ENCODE data around the gene GRAMD1C.

Gene GRAMD1C

DNA sequence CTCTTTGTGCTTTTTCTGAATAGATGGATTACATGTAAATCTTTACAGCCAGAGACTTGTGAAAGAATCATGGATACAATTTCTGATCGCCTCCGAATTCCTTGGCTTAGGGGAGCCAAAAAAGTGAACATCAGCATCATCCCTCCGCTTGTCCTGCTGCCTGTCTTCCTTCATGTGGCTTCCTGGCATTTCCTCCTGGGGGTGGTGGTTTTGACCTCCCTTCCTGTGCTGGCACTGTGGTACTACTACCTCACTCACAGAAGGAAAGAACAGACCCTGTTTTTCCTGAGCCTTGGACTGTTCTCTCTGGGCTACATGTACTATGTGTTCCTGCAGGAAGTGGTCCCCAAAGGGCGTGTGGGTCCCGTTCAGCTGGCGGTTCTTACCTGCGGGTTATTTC is 115.1 kb downstream of the GRAMD1C start:
- WGBS = 83% methylated on average over 7 of the region's 7 CpGs

DNA sequence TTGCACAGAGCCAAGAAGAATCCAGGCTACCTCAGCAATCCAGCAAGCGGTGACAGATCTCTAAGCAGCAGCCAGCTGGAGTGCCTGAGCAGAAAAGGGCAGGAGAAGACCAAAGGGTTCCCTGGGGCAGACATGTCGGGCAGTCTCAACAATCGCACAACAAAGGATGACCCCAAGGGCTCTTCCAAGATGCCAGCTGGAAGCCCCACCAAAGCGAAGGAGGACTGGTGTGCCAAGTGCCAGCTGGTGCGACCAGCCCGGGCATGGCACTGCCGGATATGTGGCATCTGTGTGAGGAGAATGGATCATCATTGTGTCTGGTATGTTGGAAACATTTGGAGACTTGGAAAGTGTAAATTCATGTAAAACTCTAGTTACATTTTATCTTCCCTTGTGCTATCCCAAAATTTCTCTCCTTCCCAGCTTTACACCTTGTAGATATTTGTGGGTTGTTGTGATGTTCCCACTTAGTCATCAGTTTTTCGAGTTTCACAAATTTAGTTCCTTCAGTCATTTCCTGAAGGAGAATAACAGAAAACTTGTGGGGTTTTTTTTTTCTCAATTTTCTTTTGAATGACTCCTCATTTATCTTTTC is 115.6 kb downstream of the GRAMD1C start:
- no peaks in the 10 kb centered on the region for H3K36me3 ChIP-seq (ENCODE audit: control insufficient read depth in 1 of 2, insufficient read depth in 2 of 2, low read depth in 1 of 2, low read length in 2 of 2)
- H3K9ac ChIP-seq (ENCODE audit: low read length) = no peak overlapping the region
- no peak overlapping the region for H3K4me3 ChIP-seq (ENCODE audit: insufficient read depth in 1 of 2, low read depth in 1 of 2, low read length in 2 of 2)
- no peak overlapping the region for H3K27ac ChIP-seq (ENCODE audit: low read length, poor library complexity, severe bottlenecking)
- no peak overlapping the region for H4K8ac ChIP-seq (ENCODE audit: low read length)
- H3K14ac ChIP-seq (ENCODE audit: low read length in 2 of 2) = no peak overlapping the region
- no peak overlapping the region for H3K4ac ChIP-seq (ENCODE audit: low read depth in 1 of 2, low read length in 2 of 2)
- H3K18ac ChIP-seq (ENCODE audit: low read depth in 1 of 2, low read length in 2 of 2) = no peak overlapping the region
- H3K9me3 ChIP-seq (ENCODE audit: control insufficient read depth, low read length) = no peaks in the 10 kb centered on the region
- H2BK15ac ChIP-seq (ENCODE audit: low read depth, poor library complexity, severe bottlenecking) = no peak overlapping the region
- H2AK5ac ChIP-seq (ENCODE audit: low read length, severe bottlenecking) = no peak overlapping the region
- H3K23ac ChIP-seq (ENCODE audit: low read length in 2 of 2) = no peak overlapping the region
- H3K4me1 ChIP-seq (ENCODE audit: control insufficient read depth, insufficient read depth, low read depth, low read length) = no peaks in the 10 kb centered on the region
- H3K27me3 ChIP-seq (ENCODE audit: control insufficient read depth in 1 of 2, insufficient read depth in 1 of 2, low read length in 2 of 2) = peaks cover 8 to 20% of the 10 kb centered on the region in 2 experiments
- WGBS = 84% methylated on average over 5 of the region's 8 CpGs
- no peak overlapping the region for H2AFZ ChIP-seq (ENCODE audit: low read depth, low read length)
- no peak overlapping the region for H2BK120ac ChIP-seq (ENCODE audit: low read depth, low read length)
- no peaks in the 10 kb centered on the region for H3K79me1 ChIP-seq (replicated peaks; ENCODE audit: low read length, poor library complexity, severe bottlenecking)
- no peak for DNase-seq
- H4K91ac ChIP-seq (ENCODE audit: low read length) = no peak overlapping the region
- H3K4me2 ChIP-seq (ENCODE audit: low read length, poor library complexity, severe bottlenecking) = no peak overlapping the region
- H2BK12ac ChIP-seq (ENCODE audit: low read length in 2 of 2) = no peak overlapping the region
- no peak overlapping the region for H2BK5ac ChIP-seq (ENCODE audit: low read depth, low read length, poor library complexity, severe bottlenecking)

More for the DNA sequence above, 115.1 kb downstream of the GRAMD1C start:
- Histone ChIP-seq H2BK120ac (ENCODE audit: low read depth, low read length) (no peak overlapping the region), H3K4me2 (ENCODE audit: low read length, poor library complexity, severe bottlenecking) (no peak overlapping the region), H2BK12ac (ENCODE audit: low read length in 2 of 2) (no peak overlapping the region), H2BK5ac (ENCODE audit: low read depth, low read length, poor library complexity, severe bottlenecking) (no peak overlapping the region), H3K9ac (ENCODE audit: low read length) (no peak overlapping the region), H3K36me3 (ENCODE audit: control insufficient read depth in 1 of 2, insufficient read depth in 2 of 2, low read depth in 1 of 2, low read length in 2 of 2) (no peaks in the 10 kb centered on the region), H3K14ac (ENCODE audit: low read length in 2 of 2) (no peak overlapping the region), H3K4me3 (ENCODE audit: insufficient read depth in 1 of 2, low read depth in 1 of 2, low read length in 2 of 2) (no peak overlapping the region), H3K27me3 (ENCODE audit: control insufficient read depth in 1 of 2, insufficient read depth in 1 of 2, low read length in 2 of 2) (peaks cover 10 to 23% of the 10 kb centered on the region in 2 experiments), H3K79me1 (replicated peaks; ENCODE audit: low read length, poor library complexity, severe bottlenecking) (no peaks in the 10 kb centered on the region), H2AK5ac (ENCODE audit: low read length, severe bottlenecking) (no peak overlapping the region), H2BK15ac (ENCODE audit: low read depth, poor library complexity, severe bottlenecking) (no peak overlapping the region), H3K23ac (ENCODE audit: low read length in 2 of 2) (no peak overlapping the region), H3K4ac (ENCODE audit: low read depth in 1 of 2, low read length in 2 of 2) (no peak overlapping the region), H4K91ac (ENCODE audit: low read length) (no peak overlapping the region), H4K8ac (ENCODE audit: low read length) (no peak overlapping the region), H3K9me3 (ENCODE audit: control insufficient read depth, low read length) (no peaks in the 10 kb centered on the region), H3K18ac (ENCODE audit: low read depth in 1 of 2, low read length in 2 of 2) (no peak overlapping the region), H3K27ac (ENCODE audit: low read length, poor library complexity, severe bottlenecking) (no peak overlapping the region), H2AFZ (ENCODE audit: low read depth, low read length) (no peak overlapping the region), H3K4me1 (ENCODE audit: control insufficient read depth, insufficient read depth, low read depth, low read length) (no peaks in the 10 kb centered on the region)
- DNase-seq = no peak

DNA sequence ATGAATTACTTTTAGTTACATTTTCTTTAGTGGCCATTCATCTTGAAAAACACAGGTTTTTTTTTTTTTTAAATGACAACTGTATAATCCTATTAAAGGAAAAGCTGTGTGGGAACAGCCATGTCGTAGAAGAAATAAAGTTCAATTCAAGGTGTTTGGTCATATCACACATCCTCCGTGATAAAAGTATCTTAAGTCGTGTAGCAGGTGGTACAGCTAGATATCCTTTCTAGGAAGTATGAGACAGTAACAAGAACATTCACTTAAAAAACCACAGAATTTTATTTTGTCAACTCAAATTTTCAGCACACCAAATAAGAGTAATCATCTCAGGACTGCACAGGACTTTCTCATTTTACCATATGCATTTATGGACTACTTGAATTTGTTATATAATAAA is 125.3 kb downstream of the GRAMD1C start:
- H3K4me2 ChIP-seq (ENCODE audit: low read length, poor library complexity, severe bottlenecking) = no peak overlapping the region
- 93% methylated on average over 3 of the region's 3 CpGs for WGBS

DNA sequence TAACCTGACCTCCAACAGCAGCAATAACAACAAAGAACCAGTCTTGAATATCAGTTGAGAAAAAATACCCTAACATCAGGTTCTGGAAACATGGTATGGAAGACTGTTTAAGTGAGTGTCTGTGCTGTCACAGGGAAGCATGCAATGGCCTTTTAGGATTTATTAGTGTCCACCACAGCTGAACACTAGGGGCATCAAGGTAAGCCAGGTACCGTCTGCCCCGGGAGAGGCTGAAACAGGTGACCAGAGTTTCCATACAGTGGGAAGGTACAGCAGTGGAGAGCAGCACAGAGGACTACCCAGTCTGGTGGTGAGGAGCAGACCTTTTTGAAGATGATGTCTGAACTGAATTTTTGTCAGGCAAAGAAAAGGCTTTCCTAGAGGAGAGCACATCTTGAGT is 127.6 kb downstream of the GRAMD1C start:
- Histone ChIP-seq H3K79me1 (replicated peaks; ENCODE audit: low read length, poor library complexity, severe bottlenecking) (no peaks in the 10 kb centered on the region), H3K27me3 (ENCODE audit: control insufficient read depth in 1 of 2, insufficient read depth in 1 of 2, low read length in 2 of 2) (no peaks in the 10 kb centered on the region), H2BK120ac (ENCODE audit: low read depth, low read length) (no peak overlapping the region), H2BK5ac (ENCODE audit: low read depth, low read length, poor library complexity, severe bottlenecking) (no peak overlapping the region), H3K9me3 (ENCODE audit: control insufficient read depth, low read length) (peaks cover 3% of the 10 kb centered on the region), H3K23ac (ENCODE audit: low read length in 2 of 2) (no peak overlapping the region), H3K4ac (ENCODE audit: low read depth in 1 of 2, low read length in 2 of 2) (no peak overlapping the region), H3K14ac (ENCODE audit: low read length in 2 of 2) (no peak overlapping the region), H3K27ac (ENCODE audit: low read length, poor library complexity, severe bottlenecking) (no peak overlapping the region), H2AK5ac (ENCODE audit: low read length, severe bottlenecking) (no peak overlapping the region), H2BK12ac (ENCODE audit: low read length in 2 of 2) (no peak overlapping the region), H4K8ac (ENCODE audit: low read length) (no peak overlapping the region), H3K4me3 (ENCODE audit: insufficient read depth in 1 of 2, low read depth in 1 of 2, low read length in 2 of 2) (no peak overlapping the region), H3K36me3 (ENCODE audit: control insufficient read depth in 1 of 2, insufficient read depth in 2 of 2, low read depth in 1 of 2, low read length in 2 of 2) (peaks cover 0 to 2% of the 10 kb centered on the region in 2 experiments), H2BK15ac (ENCODE audit: low read depth, poor library complexity, severe bottlenecking) (no peak overlapping the region), H2AFZ (ENCODE audit: low read depth, low read length) (no peak overlapping the region), H3K4me1 (ENCODE audit: control insufficient read depth, insufficient read depth, low read depth, low read length) (no peaks in the 10 kb centered on the region), H4K91ac (ENCODE audit: low read length) (no peak overlapping the region), H3K18ac (ENCODE audit: low read depth in 1 of 2, low read length in 2 of 2) (no peak overlapping the region), H3K4me2 (ENCODE audit: low read length, poor library complexity, severe bottlenecking) (no peak overlapping the region), H3K9ac (ENCODE audit: low read length) (no peak overlapping the region)
- DNase-seq = no peak
- 79% methylated on average over 2 of the region's 2 CpGs for WGBS

More for the DNA sequence above, 125.3 kb downstream of the GRAMD1C start:
- Histone ChIP-seq H3K18ac (ENCODE audit: low read depth in 1 of 2, low read length in 2 of 2) (no peak overlapping the region), H3K27me3 (ENCODE audit: control insufficient read depth in 1 of 2, insufficient read depth in 1 of 2, low read length in 2 of 2) (no peaks in the 10 kb centered on the region), H3K4ac (ENCODE audit: low read depth in 1 of 2, low read length in 2 of 2) (no peak overlapping the region), H2AK5ac (ENCODE audit: low read length, severe bottlenecking) (no peak overlapping the region), H2BK15ac (ENCODE audit: low read depth, poor library complexity, severe bottlenecking) (no peak overlapping the region), H3K9ac (ENCODE audit: low read length) (no peak overlapping the region), H3K14ac (ENCODE audit: low read length in 2 of 2) (no peak overlapping the region), H4K8ac (ENCODE audit: low read length) (no peak overlapping the region), H3K79me1 (replicated peaks; ENCODE audit: low read length, poor library complexity, severe bottlenecking) (no peaks in the 10 kb centered on the region), H3K9me3 (ENCODE audit: control insufficient read depth, low read length) (no peaks in the 10 kb centered on the region), H2BK5ac (ENCODE audit: low read depth, low read length, poor library complexity, severe bottlenecking) (no peak overlapping the region), H2BK120ac (ENCODE audit: low read depth, low read length) (no peak overlapping the region), H3K23ac (ENCODE audit: low read length in 2 of 2) (no peak overlapping the region), H4K91ac (ENCODE audit: low read length) (no peak overlapping the region), H3K27ac (ENCODE audit: low read length, poor library complexity, severe bottlenecking) (no peak overlapping the region), H3K36me3 (ENCODE audit: control insufficient read depth in 1 of 2, insufficient read depth in 2 of 2, low read depth in 1 of 2, low read length in 2 of 2) (peaks cover 0 to 6% of the 10 kb centered on the region in 2 experiments), H3K4me3 (ENCODE audit: insufficient read depth in 1 of 2, low read depth in 1 of 2, low read length in 2 of 2) (no peak overlapping the region), H2AFZ (ENCODE audit: low read depth, low read length) (no peak overlapping the region), H2BK12ac (ENCODE audit: low read length in 2 of 2) (no peak overlapping the region), H3K4me1 (ENCODE audit: control insufficient read depth, insufficient read depth, low read depth, low read length) (no peaks in the 10 kb centered on the region)
- DNase-seq = no peak

Data from mesenchymal stem cell (in vitro differentiated cells and primary cell).